ENCODE measurements around the gene CLDN24.

DNA sequence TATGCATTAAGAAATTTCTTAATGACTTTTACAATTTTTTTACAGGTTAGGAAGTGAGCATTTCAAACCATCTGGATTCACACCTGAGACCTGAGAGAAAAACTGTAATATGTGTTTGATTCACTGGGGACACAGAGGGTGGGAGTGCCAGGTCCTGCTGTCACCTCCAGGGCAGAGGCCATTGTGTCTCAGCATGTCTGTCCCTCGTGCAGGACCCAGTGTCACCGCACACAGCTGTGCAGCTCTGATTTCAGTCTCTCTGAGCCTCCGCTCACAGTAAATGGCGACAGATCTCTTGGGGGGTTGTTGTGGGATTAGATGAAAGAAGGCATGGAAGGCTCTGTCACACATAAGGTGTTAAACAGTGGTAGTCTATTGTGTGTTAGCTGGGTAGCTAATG lies 23.0 kb upstream of the CLDN24 start:
- TF ChIP-seq, protein P1, sequence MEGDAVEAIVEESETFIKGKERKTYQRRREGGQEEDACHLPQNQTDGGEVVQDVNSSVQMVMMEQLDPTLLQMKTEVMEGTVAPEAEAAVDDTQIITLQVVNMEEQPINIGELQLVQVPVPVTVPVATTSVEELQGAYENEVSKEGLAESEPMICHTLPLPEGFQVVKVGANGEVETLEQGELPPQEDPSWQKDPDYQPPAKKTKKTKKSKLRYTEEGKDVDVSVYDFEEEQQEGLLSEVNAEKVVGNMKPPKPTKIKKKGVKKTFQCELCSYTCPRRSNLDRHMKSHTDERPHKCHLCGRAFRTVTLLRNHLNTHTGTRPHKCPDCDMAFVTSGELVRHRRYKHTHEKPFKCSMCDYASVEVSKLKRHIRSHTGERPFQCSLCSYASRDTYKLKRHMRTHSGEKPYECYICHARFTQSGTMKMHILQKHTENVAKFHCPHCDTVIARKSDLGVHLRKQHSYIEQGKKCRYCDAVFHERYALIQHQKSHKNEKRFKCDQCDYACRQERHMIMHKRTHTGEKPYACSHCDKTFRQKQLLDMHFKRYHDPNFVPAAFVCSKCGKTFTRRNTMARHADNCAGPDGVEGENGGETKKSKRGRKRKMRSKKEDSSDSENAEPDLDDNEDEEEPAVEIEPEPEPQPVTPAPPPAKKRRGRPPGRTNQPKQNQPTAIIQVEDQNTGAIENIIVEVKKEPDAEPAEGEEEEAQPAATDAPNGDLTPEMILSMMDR (IDR thresholded peaks at IDR 0.05 in 4 of 5, conservative IDR thresholded peaks at IDR 0.05 in 1 of 5) = no peak
- TF ChIP-seq POLR2A (IDR thresholded peaks at IDR 0.05) = no peak

All from gastrocnemius medialis (tissue), 4 donors.